ENCODE data around the gene USP20.

The USP20 gene

DNA sequence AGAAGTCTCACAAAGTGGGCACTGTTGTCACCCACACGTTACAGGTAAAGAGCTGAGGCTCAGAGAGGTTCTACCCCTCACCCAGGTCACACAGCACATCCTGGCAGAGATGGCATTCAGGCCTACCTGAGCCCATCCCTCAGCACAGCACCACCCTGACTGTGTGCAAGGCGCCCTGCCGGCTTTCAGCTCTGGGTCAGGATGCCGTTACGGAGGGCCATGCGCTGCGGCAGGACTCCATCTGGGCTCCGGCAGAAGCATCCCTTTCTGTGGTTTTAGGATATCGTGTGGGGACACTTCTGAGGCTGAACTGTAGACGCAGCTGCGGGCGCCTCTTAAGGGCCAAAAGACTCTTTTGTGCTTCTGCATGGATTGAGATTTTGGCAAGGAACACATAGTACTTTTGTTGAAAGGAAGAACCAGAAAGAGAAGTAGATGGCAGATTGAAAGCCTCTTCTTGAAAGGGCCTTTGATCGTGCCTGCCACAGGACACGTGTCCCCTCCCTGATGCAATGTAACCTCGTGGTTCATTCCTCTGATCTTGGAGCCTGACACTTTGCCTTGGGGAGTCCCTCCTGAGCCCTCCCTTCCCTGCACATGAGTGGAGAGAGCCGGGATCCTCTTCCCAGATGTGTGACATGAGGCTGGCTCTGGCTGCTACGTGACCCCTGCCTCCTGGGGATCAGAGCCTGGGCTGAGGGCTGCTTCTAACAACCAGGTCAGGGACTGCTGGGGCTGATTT lies 31.3 kb downstream of the USP20 start:
- Histone ChIP-seq H3K9me3 (ENCODE audit: low read length) (no peaks in the 10 kb centered on the region), H3K9ac (ENCODE audit: low read length) (no peak overlapping the region), H3K4me2 (ENCODE audit: low read length) (no peak overlapping the region), H3K4me3 (ENCODE audit: low read depth, low read length, poor library complexity, severe bottlenecking) (no peak overlapping the region), H3K36me3 (ENCODE audit: insufficient read depth, low read length) (peaks cover 5% of the 10 kb centered on the region; the same call in 1 of the 2 replicates), H3K79me2 (ENCODE audit: insufficient read depth, low read length) (no peaks in the 10 kb centered on the region), H3F3A (ENCODE audit: insufficient read depth, low read length) (no peaks in the 10 kb centered on the region), H2AFZ (ENCODE audit: low read length) (no peak overlapping the region), H3K9me2 (ENCODE audit: low read depth, low read length) (no peaks in the 10 kb centered on the region), H3K4me1 (ENCODE audit: insufficient read depth, low read length, severe bottlenecking) (peaks cover 12% of the 10 kb centered on the region), H3K27me3 (ENCODE audit: insufficient read depth, low read length) (no peaks in the 10 kb centered on the region), H4K20me1 (ENCODE audit: insufficient read depth, low read length) (no peaks in the 10 kb centered on the region), H3K27ac (ENCODE audit: low read depth, low read length, poor library complexity, severe bottlenecking) (no peak overlapping the region)
- TF ChIP-seq, protein P1, sequence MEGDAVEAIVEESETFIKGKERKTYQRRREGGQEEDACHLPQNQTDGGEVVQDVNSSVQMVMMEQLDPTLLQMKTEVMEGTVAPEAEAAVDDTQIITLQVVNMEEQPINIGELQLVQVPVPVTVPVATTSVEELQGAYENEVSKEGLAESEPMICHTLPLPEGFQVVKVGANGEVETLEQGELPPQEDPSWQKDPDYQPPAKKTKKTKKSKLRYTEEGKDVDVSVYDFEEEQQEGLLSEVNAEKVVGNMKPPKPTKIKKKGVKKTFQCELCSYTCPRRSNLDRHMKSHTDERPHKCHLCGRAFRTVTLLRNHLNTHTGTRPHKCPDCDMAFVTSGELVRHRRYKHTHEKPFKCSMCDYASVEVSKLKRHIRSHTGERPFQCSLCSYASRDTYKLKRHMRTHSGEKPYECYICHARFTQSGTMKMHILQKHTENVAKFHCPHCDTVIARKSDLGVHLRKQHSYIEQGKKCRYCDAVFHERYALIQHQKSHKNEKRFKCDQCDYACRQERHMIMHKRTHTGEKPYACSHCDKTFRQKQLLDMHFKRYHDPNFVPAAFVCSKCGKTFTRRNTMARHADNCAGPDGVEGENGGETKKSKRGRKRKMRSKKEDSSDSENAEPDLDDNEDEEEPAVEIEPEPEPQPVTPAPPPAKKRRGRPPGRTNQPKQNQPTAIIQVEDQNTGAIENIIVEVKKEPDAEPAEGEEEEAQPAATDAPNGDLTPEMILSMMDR (IDR thresholded peaks at IDR 0.05; ENCODE audit: low read length) = no peak
- TF ChIP-seq EZH2 (IDR thresholded peaks at IDR 0.05; ENCODE audit: borderline replicate concordance, low read length) = no peak

DNA sequence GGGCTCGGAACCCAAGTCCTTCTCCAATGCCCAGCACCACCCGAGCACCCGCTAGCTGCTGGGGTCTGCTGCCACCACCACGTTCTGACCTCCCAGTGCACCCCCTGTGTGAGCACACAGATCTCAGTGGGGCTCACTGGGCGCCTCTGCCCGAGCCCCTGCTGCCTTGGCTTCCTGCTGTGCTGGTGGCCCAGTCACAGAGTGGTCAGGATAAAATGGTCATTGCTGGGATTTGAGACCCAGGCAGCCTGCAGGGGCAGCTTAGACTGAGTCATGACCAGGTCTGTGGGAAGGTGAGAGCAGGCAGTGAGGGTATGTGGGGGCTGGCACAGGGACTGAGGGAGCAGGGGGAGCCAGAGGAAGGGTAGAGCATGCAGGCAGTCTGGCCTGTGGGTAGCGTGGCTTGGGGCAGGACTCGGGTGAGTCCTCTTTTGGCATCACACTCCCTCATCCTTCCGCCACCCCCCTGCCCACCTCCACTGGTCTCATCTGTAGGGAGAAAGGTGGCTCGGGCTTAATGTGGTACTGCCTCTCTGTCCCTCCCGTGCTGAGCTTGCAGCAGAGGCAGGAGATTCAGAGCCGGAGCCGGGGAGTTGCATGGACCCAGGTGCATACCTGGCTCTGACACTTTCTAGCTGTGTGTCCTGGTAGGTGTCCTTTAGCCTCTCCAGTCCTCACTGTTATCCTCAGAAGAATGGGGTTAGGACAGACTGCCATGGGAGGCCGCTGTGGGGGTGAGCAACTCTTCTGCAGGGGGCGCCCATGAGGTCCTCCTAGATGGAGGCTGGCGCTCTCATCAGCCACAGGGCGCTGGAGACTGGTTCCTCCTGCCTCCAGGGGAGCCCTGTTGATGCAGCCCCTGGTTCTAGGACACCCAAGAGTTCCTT lies 32.1 kb downstream of the USP20 start:
- H3K9me3 ChIP-seq (ENCODE audit: low read length) = no peaks in the 10 kb centered on the region
- peaks cover 12% of the 10 kb centered on the region for H3K4me1 ChIP-seq (ENCODE audit: insufficient read depth, low read length, severe bottlenecking)
- no peak overlapping the region for H2AFZ ChIP-seq (ENCODE audit: low read length)
- no peaks in the 10 kb centered on the region for H3F3A ChIP-seq (ENCODE audit: insufficient read depth, low read length)
- H4K20me1 ChIP-seq (ENCODE audit: insufficient read depth, low read length) = no peaks in the 10 kb centered on the region
- no peak overlapping the region for H3K27ac ChIP-seq (ENCODE audit: low read depth, low read length, poor library complexity, severe bottlenecking)
- TF ChIP-seq, protein P1 (IDR thresholded peaks at IDR 0.05; ENCODE audit: low read length) = peak; percentile 66
- no peak for TF ChIP-seq EZH2 (IDR thresholded peaks at IDR 0.05; ENCODE audit: borderline replicate concordance, low read length)
- no peaks in the 10 kb centered on the region for H3K36me3 ChIP-seq (ENCODE audit: insufficient read depth, low read length)
- H3K4me2 ChIP-seq (ENCODE audit: low read length) = no peak overlapping the region
- no peaks in the 10 kb centered on the region for H3K27me3 ChIP-seq (ENCODE audit: insufficient read depth, low read length)
- H3K9me2 ChIP-seq (ENCODE audit: low read depth, low read length) = no peaks in the 10 kb centered on the region
- no peak overlapping the region for H3K9ac ChIP-seq (ENCODE audit: low read length)
- H3K79me2 ChIP-seq (ENCODE audit: insufficient read depth, low read length) = no peaks in the 10 kb centered on the region
- H3K4me3 ChIP-seq (ENCODE audit: low read depth, low read length, poor library complexity, severe bottlenecking) = no peak overlapping the region

DNA sequence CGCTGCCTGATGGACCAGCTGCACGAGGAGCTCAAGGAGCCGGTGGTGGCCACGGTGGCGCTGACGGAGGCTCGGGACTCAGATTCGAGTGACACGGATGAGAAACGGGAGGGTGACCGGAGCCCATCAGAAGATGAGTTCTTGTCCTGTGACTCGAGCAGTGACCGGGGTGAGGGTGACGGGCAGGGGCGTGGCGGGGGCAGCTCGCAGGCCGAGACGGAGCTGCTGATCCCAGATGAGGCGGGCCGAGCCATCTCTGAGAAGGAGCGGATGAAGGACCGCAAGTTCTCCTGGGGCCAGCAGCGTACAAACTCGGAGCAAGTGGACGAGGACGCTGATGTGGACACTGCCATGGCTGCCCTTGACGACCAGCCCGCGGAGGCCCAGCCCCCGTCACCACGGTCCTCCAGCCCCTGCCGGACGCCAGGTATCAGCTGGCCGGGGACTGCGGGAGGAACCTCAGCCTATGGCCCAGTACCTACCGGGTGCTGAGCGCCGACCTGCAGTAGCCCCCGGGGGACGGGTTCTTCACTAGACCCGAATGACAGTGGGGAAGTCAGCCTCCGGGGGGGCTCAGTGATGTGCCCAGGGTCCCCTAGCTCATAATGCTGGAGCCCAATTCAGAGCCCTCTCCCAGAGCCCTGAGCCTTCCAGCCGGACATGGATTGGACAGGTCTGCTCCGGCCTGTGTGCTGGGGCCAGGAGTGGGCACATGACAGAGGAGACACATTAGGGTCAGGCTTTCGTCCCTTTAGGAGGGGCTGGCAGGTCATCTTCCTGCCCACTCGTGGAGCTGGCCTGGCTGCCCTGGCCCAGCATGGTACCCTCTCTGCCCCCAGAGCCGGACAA lies 33.0 kb downstream of the USP20 start:
- Histone ChIP-seq H3K4me1 (ENCODE audit: insufficient read depth, low read length, severe bottlenecking) (peaks cover 12% of the 10 kb centered on the region), H3K9ac (ENCODE audit: low read length) (no peak overlapping the region; the same call in 1 of the 2 replicates), H3K4me3 (ENCODE audit: low read depth, low read length, poor library complexity, severe bottlenecking) (no peak overlapping the region), H3F3A (ENCODE audit: insufficient read depth, low read length) (no peaks in the 10 kb centered on the region), H3K36me3 (ENCODE audit: insufficient read depth, low read length) (no peaks in the 10 kb centered on the region), H3K9me3 (ENCODE audit: low read length) (no peaks in the 10 kb centered on the region), H3K4me2 (ENCODE audit: low read length) (0 out of 2 replicates have a peak overlapping the region, but pooled peaks have one; percentile 42), H4K20me1 (ENCODE audit: insufficient read depth, low read length) (no peaks in the 10 kb centered on the region), H3K79me2 (ENCODE audit: insufficient read depth, low read length) (no peaks in the 10 kb centered on the region), H3K27ac (ENCODE audit: low read depth, low read length, poor library complexity, severe bottlenecking) (no peak overlapping the region), H3K27me3 (ENCODE audit: insufficient read depth, low read length) (no peaks in the 10 kb centered on the region), H3K9me2 (ENCODE audit: low read depth, low read length) (no peaks in the 10 kb centered on the region), H2AFZ (ENCODE audit: low read length) (no peak overlapping the region)
- TF ChIP-seq, protein P1 (IDR thresholded peaks at IDR 0.05; ENCODE audit: low read length) = no peak; the same call in 1 of the 2 replicates
- no peak for TF ChIP-seq EZH2 (IDR thresholded peaks at IDR 0.05; ENCODE audit: borderline replicate concordance, low read length)

All from OCI-LY1 (cell line).